Measurements from ENCODE around the gene WDR48. TPM values are rescaled to one million over a fixed set of nuclear protein-coding genes. Genes with fewer than 3 reads are reported as not detected.
"Not testable (repeated sequence)": the region's sequence is repeated elsewhere in the genome, so short reads cannot be mapped to it uniquely, and the experiment has no call there.

Gene WDR48
- 30.6 and 30.9 TPM in 2 replicates for total RNA-seq

DNA sequence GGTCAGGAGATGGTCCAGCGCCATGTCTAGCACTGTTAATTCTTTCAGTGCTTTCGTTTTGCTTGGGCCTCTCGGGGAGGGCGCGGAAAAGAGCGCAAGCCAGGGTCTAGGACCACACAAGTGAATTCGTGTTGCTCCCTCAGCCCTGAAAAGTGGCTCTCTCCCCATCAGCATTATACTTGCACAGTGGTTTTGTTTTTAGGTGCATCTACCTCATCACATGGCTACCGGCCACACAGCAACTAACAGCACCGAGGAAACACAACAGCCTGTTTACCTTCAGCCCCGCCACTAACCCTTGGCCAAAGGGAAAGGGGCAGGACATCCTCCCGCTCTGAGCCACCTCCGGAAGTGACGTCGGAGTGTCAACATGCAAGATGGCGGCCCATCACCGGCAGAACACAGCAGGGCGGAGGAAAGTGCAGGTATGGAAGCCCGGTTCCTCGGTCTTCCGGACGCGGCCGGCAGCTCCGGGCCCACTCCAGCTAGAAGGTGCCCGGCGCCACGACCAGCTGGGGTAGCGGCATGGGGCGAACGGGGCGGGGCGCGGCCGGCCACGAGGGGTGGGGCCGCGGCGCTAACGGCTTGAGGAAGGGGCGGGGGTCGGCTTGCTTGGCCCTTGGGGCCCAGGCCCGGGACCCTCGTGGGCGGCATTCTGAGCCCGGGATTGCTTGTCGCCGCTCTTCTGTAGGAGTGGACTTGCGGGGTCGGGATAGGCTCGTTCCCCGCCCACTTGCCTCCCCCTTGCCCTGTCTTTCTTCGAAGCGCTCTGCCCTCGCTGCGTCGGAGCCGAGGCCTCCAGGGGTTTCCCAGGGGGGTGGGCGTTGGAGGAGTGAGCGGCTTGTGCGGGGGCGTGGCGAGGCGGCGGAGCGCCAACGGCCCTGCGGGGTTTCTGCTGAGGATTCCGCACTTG, at the start of gene WDR48, which contains the start of gene SCN11A:
Gene WDR48, plus strand, starts transcription at position 368 of the 913 bp plus-strand sequence. Its CDS starts 10 bp downstream, at position 378.
Gene SCN11A, minus strand, starts transcription at position 296 of the 913 bp plus-strand sequence. CDS start 101,582 bp downstream, outside the sequence.
- intact Hi-C loops (cut with micrococcal nuclease): loop anchor here (1.0 to 5.0 kb wide), 6 partner anchors 55 to 1257 kb away; partner anchors contain the start of genes EIF1B, GORASP1, RPSA and TTC21A

DNA sequence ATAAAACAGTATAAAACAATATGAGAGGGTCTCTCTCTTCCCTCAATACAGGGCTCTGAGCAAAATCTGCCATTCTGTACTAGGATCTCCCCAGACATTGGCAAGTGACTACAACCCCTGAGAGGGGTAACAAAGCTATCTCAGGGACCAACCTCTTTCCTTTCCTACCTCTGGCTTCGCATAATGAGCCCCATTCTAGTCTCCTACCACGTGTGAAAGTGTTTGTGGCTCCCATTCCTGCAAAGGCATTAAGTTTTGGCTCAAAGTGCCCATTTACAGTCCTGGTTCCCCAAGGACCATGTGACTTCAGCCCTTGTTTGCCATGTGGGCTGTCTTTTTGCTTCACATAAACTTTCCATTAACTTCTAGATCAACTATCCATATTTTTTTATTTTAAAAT, 46.5 kb upstream of the WDR48 start:
- intact Hi-C loops (cut with micrococcal nuclease): loop anchor here (10.0 kb wide), 1 partner anchor 480 kb away; no protein-coding TSS in a partner anchor

DNA sequence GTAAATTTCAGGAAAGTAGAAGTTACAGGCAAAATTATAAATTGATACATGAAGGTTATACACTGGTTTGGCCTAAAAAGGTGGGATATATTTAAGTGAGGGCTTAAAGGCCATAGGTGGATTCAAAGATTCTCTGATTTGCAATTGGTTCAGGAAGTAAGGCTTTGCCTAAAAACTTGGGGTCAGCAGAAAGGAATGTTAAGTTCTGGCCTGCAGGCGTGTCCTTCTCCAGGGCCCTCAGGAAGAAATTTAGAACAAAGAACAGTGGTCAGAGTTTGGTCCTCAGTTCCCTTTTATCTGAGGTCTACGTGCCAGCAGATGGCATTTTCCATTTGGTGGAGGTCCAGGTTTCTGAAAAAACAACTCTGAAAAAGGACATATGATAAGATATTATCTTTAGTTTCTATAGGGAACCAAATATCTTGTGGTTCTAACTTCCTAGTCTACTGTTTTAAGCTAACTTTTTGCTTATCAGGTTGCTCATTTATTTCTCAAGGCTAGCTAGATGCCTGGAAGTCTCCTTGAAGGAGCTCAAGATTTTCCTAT, 40.6 kb upstream of the WDR48 start:
- intact Hi-C loops (cut with micrococcal nuclease): no loop called here

DNA sequence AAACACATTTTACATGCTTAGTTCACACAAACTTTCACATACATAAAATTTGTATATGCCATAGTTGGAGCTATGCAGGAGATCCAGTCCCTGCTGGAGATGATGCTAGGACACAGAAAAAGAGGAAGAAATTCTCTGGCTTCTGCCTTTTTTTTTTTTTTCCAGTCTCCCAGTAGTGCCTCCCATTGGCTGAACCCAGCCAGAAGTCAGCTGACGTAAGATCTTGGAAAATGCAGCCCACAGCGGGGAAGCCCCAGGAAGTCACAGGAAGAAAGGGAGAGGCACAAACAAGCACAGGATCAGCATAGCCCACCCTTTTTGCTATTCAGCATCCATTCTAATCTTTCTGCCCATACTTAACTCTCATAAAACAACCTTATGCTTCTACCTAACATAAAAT, 38.5 kb upstream of the WDR48 start:
- intact Hi-C loops (cut with micrococcal nuclease): no loop called here

DNA sequence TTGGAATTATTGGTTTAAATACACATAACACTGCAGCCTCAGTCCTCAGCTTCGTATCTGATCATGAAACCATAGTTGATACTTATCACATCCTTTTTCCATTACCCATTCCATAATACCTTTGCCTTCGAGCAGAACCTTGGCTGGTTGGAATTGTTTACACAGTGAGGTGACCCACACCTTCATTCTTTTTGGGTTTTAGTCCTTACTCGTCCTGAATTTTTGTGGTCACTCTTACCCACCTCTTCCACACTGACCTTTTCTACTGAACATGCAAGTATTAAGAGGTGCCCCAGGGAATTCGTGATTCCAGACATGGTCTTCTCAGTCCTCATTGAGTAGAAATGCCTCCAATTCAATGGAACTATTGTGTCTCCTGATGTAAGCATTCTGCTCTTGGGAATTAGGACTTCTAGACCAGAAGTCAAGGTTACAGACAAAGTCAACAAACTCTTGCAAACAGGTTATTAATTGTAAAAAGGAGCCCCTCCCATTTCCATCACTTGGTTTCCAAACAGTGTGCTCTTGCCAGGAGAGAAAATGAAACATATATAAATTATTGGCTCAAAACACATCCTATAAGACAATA, 37.8 kb upstream of the WDR48 start:
- intact Hi-C loops (cut with micrococcal nuclease): no loop called here

DNA sequence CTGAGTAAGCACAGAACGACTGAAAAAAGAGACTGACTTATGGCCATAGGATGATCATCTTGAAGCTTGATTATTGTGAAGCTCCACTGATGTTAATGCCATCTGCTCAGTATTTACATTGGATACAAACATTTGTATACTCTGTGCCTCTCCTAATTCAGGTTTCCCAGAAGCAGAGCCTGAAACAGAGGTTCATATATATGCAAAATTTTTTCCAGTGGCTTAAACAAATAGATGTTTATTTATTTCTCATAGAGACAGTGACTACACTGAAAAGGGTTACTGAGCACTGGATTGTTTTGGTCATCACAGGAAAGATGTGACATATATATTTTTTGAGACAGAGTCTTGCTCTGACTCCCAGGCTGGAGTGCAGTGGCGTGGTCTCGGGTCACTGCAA, 36.4 kb upstream of the WDR48 start:
- intact Hi-C loops (cut with micrococcal nuclease): no loop called here

DNA sequence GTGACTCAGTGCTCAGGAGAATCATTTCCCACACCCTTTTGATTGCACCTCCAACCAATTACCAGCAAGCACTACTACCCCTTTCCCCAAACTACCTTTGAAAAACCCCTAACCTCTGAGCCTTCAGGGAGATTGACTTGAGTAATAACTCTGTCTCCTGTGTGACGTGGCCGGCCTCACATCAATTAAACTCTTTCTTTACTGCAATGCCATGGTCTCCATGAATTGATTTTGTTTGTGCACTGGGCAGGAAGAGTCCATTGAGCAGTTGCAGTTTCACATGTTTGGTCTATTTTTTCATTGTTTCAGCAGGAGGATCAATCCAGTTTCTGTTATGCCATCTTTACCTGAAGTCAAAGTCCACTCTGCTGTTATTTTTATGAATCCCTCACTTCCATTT, 32.5 kb upstream of the WDR48 start:
- intact Hi-C loops (cut with micrococcal nuclease): no loop called here

DNA sequence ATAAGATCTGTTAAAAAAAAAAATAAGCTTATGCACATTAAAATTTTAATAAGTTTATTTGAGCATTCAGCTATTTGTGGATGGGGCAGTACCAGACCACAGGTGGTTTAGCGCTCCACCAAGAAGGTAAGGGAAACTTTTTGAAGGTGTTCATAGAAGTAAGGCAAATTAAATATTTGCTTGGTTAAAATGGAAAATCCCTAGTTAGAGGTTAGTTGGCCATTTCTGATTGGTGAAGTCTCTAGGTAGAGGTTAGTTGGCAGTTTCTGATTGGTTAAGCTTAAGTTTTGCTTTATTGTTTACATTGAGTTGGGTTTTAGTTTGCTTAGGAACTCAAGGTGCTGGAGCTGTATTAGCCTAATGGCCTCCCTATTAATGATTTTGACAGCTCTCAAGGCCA, 30.8 kb upstream of the WDR48 start:
- intact Hi-C loops (cut with micrococcal nuclease): no loop called here

DNA sequence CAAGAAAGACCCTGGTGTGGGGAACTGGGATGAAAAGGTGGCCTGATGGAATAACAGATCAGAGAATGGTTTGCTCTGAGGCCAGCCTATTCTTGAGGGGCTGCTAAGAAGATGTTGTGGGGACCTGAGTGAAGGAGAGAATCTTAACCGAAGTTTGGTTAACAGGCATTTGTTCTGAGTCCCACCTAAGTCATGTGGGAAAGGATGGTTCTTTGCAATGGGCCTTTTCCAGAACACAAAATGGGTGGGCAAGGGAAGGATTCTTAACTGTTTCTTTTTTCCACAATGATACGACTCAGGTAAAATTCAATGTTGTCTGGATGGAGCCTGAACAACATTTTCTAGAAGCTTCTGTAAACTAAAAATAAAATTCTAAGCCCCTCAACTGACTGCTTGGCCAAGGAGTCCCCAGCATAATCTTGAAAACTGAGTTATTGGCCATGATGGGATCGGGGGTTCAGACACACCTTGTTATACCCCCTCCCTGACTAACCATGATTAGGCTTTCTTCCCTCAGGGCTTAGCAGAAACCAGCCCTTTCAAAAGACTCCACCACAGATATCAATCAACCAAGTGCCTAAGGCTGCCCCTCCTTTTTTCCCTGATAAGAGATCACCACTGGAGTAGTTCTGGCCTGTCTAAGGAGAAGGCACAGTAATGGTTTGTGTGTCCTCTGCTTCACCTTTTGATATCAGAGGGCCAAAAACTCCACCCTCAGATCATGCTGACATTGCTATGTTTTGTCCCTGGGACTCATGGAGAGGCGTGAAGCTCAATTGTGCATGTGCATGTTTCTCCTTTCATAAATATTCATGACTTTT, 30.1 kb upstream of the WDR48 start:
- intact Hi-C loops (cut with micrococcal nuclease): no loop called here

DNA sequence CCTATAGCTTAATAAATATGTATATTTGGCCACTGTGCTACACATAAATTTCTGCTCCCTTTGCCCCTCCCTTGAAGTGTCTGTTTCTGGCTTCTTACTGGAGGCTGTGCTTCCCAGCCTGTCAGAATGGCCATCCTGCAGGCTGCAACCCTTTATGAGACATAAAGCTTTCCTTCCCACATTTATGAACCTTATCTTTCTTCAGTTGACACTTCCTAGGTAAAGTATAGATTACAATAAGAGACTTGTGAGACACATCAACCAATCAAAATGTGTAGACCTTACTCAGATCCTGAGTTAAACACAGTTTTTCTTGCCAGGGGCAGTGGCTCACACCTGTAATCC, 29.6 kb upstream of the WDR48 start:
- intact Hi-C loops (cut with micrococcal nuclease): no loop called here

DNA sequence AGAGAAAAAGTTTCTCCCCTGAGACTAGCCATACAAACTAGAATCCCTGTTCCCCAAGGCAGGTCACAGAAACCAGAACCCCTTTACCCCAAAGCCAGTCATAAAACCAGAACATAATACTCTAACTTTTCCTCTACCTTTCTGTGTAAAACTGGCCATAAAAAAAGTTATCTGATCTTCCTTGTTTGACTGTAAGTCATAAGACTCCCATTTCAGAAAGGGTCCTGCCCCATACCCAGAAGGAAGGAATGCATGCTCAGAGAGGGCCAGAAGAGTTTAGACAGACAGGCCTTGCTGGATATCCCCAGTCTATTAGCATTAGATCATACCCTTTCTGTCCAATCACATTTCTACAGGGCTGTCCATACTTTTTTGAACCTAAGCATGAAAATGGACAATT, 27.3 kb upstream of the WDR48 start:
- intact Hi-C loops (cut with micrococcal nuclease): no loop called here

DNA sequence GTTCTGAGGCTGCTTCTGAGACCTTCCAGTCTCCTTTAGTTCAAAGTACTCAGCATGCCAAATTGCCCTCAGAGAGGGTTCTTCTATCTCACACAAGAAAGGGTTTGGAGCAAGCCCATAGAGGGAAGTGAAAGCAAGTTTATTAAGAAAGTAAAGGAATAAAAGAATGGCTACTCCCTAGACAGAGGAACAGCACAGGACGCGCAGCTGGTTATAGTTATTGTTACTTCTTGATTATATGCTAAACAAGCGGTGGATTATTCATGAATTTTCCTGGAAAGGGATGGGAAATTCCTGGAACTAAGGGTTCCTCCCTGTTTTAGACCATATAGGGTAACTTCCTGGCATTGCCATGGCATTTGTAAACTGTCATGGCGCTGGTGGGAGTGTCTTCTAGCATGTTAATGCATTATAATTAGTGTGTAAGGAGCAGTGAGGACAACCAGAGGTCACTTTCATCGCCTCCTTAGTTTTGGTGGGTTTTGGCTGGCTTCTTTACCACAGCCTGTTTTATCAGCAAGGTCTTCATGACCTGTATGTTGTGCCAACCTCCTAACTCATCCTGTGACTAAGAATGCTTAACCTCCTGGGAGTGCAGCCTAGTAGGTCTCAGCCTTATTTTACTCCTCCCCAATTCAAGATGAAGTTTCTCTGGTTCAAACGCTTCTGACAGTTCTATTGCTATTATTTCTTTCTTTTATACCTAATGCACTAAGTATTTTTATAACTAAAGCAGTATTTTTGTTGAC, 26.4 kb upstream of the WDR48 start:
- intact Hi-C loops (cut with micrococcal nuclease): no loop called here

DNA sequence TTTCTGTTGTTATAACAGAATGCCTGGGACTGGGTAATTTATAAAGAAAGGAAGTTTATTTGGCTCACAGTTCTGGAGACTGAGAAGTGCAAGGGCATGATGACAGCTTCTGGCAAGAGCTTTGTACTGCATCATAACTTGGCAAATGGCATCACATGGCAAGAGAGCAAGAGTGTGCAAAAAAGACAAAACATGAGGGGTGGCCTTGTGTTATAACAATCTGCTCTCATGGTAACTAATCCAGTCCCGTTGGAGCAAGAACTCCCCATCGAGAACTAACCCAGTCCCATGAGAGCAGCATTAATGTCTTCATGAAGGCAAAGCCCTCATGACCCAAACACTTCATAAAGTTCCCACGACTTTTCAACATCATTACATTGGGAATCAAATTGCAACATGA, 23.3 kb upstream of the WDR48 start:
- intact Hi-C loops (cut with micrococcal nuclease): no loop called here

DNA sequence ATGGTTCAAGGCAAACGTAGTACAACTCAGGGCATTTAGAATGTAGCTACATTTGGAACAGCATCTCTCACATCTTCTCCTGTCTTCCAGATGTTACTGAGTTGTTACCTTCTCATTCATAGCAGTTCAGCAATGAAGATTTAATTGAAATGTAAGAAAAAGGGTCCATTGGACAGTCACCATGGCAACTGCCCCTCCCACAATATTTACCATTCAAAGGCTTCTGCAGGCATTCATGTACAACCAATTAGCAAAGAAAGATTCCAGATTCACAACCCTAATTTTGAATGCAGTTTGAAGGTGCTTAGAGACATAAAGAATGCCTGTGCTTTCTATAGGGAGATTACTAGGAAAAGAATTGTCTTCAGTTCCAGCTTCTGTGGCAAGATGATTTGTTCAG, 22.3 kb upstream of the WDR48 start:
- intact Hi-C loops (cut with micrococcal nuclease): no loop called here

DNA sequence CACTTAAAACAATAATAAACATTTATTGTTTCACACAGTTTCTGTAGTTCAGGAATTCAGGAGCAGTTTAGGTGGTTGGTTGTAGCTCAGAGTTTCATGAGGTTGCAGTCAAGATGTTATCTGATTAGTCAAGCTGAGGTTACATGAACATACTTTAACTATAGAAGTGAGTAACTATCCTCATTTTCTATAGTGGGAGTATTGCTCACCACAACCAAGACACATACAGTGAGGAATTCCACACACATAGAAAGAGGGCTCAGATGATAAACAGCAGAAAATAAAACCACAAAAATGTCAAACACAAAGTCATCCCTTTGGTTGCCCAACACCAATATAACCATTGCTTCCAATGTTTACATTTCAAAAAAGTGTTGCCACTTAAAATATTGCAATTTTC, 13.7 kb upstream of the WDR48 start:
- intact Hi-C loops (cut with micrococcal nuclease): no loop called here

DNA sequence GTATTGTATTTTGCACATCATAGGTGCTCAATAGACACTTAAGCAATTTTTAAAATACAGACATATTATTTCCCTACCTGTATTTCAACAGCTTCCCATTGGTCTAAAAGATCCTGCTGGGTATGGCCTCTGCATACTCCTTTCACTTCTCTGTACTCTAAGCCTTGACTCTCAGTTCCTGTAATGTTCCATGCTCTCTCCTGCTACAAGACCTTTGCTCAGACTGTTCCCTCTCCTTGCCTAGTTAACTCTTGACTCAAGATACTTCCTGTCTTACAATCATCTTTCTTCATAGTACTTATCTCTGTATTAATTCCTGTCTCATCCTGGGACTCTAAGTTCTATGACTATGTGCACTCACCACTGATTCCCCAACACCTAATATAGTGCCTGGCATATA, 1.8 kb upstream of the WDR48 start:
- intact Hi-C loops (cut with micrococcal nuclease): loop anchor here (5.0 kb wide), 2 partner anchors 132 to 237 kb away; no protein-coding TSS in a partner anchor

DNA sequence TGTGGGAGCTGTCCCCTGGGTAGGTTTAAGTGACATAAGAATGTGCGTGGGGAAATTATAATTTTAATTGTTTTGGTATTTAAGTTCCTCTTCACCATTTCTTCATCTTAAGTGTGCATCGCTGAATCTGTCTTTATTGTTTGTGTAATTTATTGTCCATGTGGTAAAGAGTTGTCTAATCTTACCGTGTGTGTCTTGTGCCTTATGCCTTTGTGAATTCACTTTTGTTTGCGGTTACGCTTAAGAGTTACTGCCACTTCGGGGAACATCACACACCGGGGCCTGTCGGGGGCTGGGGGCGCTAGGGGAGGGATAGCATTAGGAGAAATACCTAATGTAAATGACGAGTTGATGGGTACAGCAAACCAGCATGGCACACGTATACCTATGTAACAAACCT, 767 bp downstream of the WDR48 start:
- intact Hi-C loops (cut with micrococcal nuclease): loop anchor here (1.0 to 5.0 kb wide), 4 partner anchors 54 to 354 kb away; partner anchors contain the start of genes GORASP1, RPSA and TTC21A

DNA sequence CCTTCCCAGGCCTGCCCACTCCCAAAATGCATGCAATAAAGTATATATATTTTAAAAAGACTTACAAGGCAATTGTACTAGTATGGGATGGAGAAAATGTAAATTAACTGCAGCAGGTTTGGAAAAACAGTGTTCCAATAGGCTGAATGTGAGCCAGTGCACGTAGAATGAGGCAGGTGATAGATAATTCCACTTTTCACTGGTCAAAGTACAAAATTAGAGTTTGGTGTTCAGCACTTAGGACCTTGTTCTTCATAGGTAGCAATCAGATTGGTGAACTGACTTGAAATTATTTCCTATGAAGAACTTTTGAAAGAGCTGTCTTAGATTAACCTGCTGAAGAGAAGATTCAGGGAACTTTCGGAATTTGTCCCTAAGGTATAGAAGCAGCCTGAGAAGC, 1.9 kb downstream of the WDR48 start:
- intact Hi-C loops (cut with micrococcal nuclease): loop anchor here (2.0 to 5.0 kb wide), 3 partner anchors 53 to 234 kb away; partner anchors contain the start of genes GORASP1 and TTC21A

DNA sequence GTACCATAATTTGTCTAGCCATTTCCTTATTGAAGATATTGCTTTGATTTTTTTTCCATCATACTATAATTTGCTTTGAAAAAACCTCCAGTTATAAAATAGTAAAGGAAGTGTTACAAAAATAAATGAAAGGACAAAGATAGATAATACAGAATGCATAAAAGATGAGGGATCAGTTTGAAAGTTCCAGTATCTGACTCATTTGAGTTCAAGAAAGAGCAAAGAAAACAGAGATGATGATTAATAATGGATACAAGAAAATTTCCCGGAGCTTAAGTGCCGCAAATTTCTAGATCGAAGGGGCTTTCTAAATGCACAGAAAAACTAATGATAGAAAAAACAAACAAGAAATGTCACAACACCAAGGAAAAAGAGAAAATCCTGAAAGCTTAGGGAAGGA, 4.3 kb downstream of the WDR48 start:
- intact Hi-C loops (cut with micrococcal nuclease): no loop called here

DNA sequence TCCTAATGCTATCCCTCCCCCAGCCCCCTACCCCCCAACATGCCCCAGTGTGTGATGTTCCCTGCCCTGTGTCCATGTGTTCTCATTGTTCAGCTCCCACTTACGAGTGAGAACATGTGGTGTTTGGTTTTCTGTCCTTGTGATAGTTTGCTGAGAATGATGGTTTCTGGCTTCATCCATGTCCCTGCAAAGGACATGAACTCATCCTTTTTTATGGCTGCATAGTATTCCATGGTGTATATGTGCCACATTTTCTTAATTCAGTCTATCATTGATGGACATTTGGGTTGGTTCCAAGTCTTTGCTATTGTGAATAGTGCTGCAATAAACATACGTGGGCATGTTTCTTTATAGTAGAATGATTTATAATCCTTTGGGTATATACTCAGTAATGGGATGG, 9.4 kb downstream of the WDR48 start:
- intact Hi-C loops (cut with micrococcal nuclease): not testable (repeated sequence)

All from T-helper 2 cell treated with Interferon-gamma antibody and Interleukin-4, amounts not matched to agents 100 ng/mL and 5 ng/mL, for 36 hours (primary cell).